Measurements from ENCODE around the gene FXYD2. TPM values are rescaled to one million over a fixed set of nuclear protein-coding genes. Genes with fewer than 3 reads are reported as not detected.

Gene FXYD2
- total RNA-seq, 2 experiments from 2014 or later, result 13.1 to 19.0 TPM

- CTCF ChIA-PET, result interaction anchor here (1.0 to 1.7 kb wide), 3 partner anchors 16 to 366 kb away, joined by 3 to 6 read pairs (median 5); no protein-coding TSS in a partner anchor
- H3K27ac Mint-ChIP-seq, result no peak overlapping the region
Measured at GRCh38 chr11:117792241-117792640, 32.3 kb downstream of the FXYD2 start.

GRCh38 chr11:117790279-117790678, 34.3 kb downstream of the FXYD2 start:
- CTCF ChIA-PET, result interaction anchor here (2.1 kb wide), 1 partner anchor 17 kb away, joined by 7 read pairs; no protein-coding TSS in a partner anchor
- no peak for DNase-seq
- Mint-ChIP-seq H3K4me1 (no peaks in the 10 kb centered on the region), H3K27me3 (peaks cover 49% of the 10 kb centered on the region), H3K36me3 (no peaks in the 10 kb centered on the region), H3K4me3 (no peak overlapping the region), H3K27ac (no peak overlapping the region), H3K9me3 (ENCODE audit: low read depth) (no peaks in the 10 kb centered on the region)
- ATAC-seq, result no peak

More at GRCh38 chr11:117792241-117792640, 32.3 kb downstream of the FXYD2 start:
- Mint-ChIP-seq H3K27me3 (peaks cover 49% of the 10 kb centered on the region), H3K9me3 (ENCODE audit: low read depth) (no peaks in the 10 kb centered on the region), H3K4me3 (no peak overlapping the region), H3K36me3 (no peaks in the 10 kb centered on the region), H3K4me1 (peaks cover 1% of the 10 kb centered on the region)
- DNase-seq, result no peak
- no peak for ATAC-seq

- Mint-ChIP-seq H3K9me3 (ENCODE audit: low read depth) (no peaks in the 10 kb centered on the region), H3K27ac (no peak overlapping the region), H3K27me3 (peaks cover 40% of the 10 kb centered on the region), H3K36me3 (no peaks in the 10 kb centered on the region), H3K4me1 (no peaks in the 10 kb centered on the region), H3K4me3 (no peak overlapping the region)
- ATAC-seq, result no peak
- no peak for DNase-seq
- CTCF ChIA-PET, result interaction anchor here (2.1 kb wide), 1 partner anchor 18 kb away, joined by 7 read pairs; no protein-coding TSS in a partner anchor
Measured at GRCh38 chr11:117789241-117789640, 35.3 kb downstream of the FXYD2 start.

- peaks cover 41% of the 10 kb centered on the region for H3K27me3 Mint-ChIP-seq
- CTCF ChIA-PET, result interaction anchor here (1.8 kb wide), 1 partner anchor 360 kb away, joined by 7 read pairs; no protein-coding TSS in a partner anchor
- H3K27ac Mint-ChIP-seq, result no peak overlapping the region
- no peak for DNase-seq
- H3K36me3 Mint-ChIP-seq, result no peaks in the 10 kb centered on the region
- no peak overlapping the region for H3K4me3 Mint-ChIP-seq
- no peaks in the 10 kb centered on the region for H3K4me1 Mint-ChIP-seq
- ATAC-seq, result no peak
- H3K9me3 Mint-ChIP-seq (ENCODE audit: low read depth), result no peaks in the 10 kb centered on the region
Measured at GRCh38 chr11:117786135-117786870, 38.2 kb downstream of the FXYD2 start.

GRCh38 chr11:117782101-117782500, 42.4 kb downstream of the FXYD2 start:
- CTCF ChIA-PET, result no interaction called here
- Mint-ChIP-seq H3K9me3 (ENCODE audit: low read depth) (no peaks in the 10 kb centered on the region), H3K36me3 (no peaks in the 10 kb centered on the region), H3K27me3 (peaks cover 30% of the 10 kb centered on the region), H3K27ac (no peak overlapping the region), H3K4me1 (no peaks in the 10 kb centered on the region), H3K4me3 (no peak overlapping the region)
- DNase-seq (no peak), ATAC-seq (no peak)

GRCh38 chr11:117781627-117782026, 42.9 kb downstream of the FXYD2 start:
- Mint-ChIP-seq H3K27ac (no peak overlapping the region), H3K36me3 (no peaks in the 10 kb centered on the region), H3K27me3 (peaks cover 30% of the 10 kb centered on the region), H3K4me1 (no peaks in the 10 kb centered on the region), H3K4me3 (no peak overlapping the region), H3K9me3 (ENCODE audit: low read depth) (no peaks in the 10 kb centered on the region)
- DNase-seq (no peak), ATAC-seq (no peak)
- CTCF ChIA-PET, result no interaction called here

GRCh38 chr11:117780456-117780855, 44.1 kb downstream of the FXYD2 start:
- DNase-seq (no peak), ATAC-seq (no peak)
- CTCF ChIA-PET, result no interaction called here
- Mint-ChIP-seq H3K4me1 (no peaks in the 10 kb centered on the region), H3K27me3 (peaks cover 19% of the 10 kb centered on the region), H3K36me3 (no peaks in the 10 kb centered on the region), H3K9me3 (ENCODE audit: low read depth) (no peaks in the 10 kb centered on the region), H3K27ac (no peak overlapping the region), H3K4me3 (no peak overlapping the region)

GRCh38 chr11:117774553-117774952, 50.0 kb downstream of the FXYD2 start:
- H3K4me3 Mint-ChIP-seq, result no peak overlapping the region
- no peaks in the 10 kb centered on the region for H3K4me1 Mint-ChIP-seq
- H3K9me3 Mint-ChIP-seq (ENCODE audit: low read depth), result no peaks in the 10 kb centered on the region
- no peaks in the 10 kb centered on the region for H3K27me3 Mint-ChIP-seq
- H3K36me3 Mint-ChIP-seq, result no peaks in the 10 kb centered on the region
- CTCF ChIA-PET, result no interaction called here
- DNase-seq, result no peak
- no peak overlapping the region for H3K27ac Mint-ChIP-seq
- no peak for ATAC-seq

- ATAC-seq (no peak), DNase-seq (no peak)
- no peak overlapping the region for H3K27ac Mint-ChIP-seq
- H3K4me3 Mint-ChIP-seq, result no peak overlapping the region
- H3K27me3 Mint-ChIP-seq, result no peaks in the 10 kb centered on the region
- no peaks in the 10 kb centered on the region for H3K9me3 Mint-ChIP-seq (ENCODE audit: low read depth)
- no peaks in the 10 kb centered on the region for H3K36me3 Mint-ChIP-seq
- no peaks in the 10 kb centered on the region for H3K4me1 Mint-ChIP-seq
- CTCF ChIA-PET, result interaction anchor here (1.7 kb wide), 1 partner anchor 45 kb away, joined by 5 read pairs; no protein-coding TSS in a partner anchor
Measured at GRCh38 chr11:117772360-117772759, 52.2 kb downstream of the FXYD2 start.

GRCh38 chr11:117771841-117772240, 52.7 kb downstream of the FXYD2 start:
- Mint-ChIP-seq H3K36me3 (no peaks in the 10 kb centered on the region), H3K9me3 (ENCODE audit: low read depth) (no peaks in the 10 kb centered on the region), H3K27ac (no peak overlapping the region), H3K4me1 (no peaks in the 10 kb centered on the region), H3K27me3 (no peaks in the 10 kb centered on the region), H3K4me3 (no peak overlapping the region)
- CTCF ChIA-PET, result no interaction called here
- ATAC-seq (no peak), DNase-seq (no peak)

GRCh38 chr11:117771197-117771596, 53.3 kb downstream of the FXYD2 start:
- H3K36me3 Mint-ChIP-seq, result no peaks in the 10 kb centered on the region
- H3K4me1 Mint-ChIP-seq, result no peaks in the 10 kb centered on the region
- ATAC-seq (no peak), DNase-seq (no peak)
- no peak overlapping the region for H3K4me3 Mint-ChIP-seq
- no peaks in the 10 kb centered on the region for H3K27me3 Mint-ChIP-seq
- no peak overlapping the region for H3K27ac Mint-ChIP-seq
- H3K9me3 Mint-ChIP-seq (ENCODE audit: low read depth), result no peaks in the 10 kb centered on the region
- CTCF ChIA-PET, result no interaction called here

GRCh38 chr11:117770061-117770460, 54.5 kb downstream of the FXYD2 start:
- no peak overlapping the region for H3K4me3 Mint-ChIP-seq
- H3K4me1 Mint-ChIP-seq, result no peaks in the 10 kb centered on the region
- no peak overlapping the region for H3K27ac Mint-ChIP-seq
- CTCF ChIA-PET, result no interaction called here
- H3K36me3 Mint-ChIP-seq, result no peaks in the 10 kb centered on the region
- no peaks in the 10 kb centered on the region for H3K27me3 Mint-ChIP-seq
- DNase-seq (no peak), ATAC-seq (no peak)
- H3K9me3 Mint-ChIP-seq (ENCODE audit: low read depth), result no peaks in the 10 kb centered on the region

Data from activated CD8-positive, alpha-beta memory T cell treated with anti-CD3 and anti-CD28 coated beads, Interleukin-2, amount 10 ng/mL, durations not matched to agents 7 days and 5 days (primary cell).